ENCODE results near the gene HPCA.

- TF ChIP-seq, protein P1, sequence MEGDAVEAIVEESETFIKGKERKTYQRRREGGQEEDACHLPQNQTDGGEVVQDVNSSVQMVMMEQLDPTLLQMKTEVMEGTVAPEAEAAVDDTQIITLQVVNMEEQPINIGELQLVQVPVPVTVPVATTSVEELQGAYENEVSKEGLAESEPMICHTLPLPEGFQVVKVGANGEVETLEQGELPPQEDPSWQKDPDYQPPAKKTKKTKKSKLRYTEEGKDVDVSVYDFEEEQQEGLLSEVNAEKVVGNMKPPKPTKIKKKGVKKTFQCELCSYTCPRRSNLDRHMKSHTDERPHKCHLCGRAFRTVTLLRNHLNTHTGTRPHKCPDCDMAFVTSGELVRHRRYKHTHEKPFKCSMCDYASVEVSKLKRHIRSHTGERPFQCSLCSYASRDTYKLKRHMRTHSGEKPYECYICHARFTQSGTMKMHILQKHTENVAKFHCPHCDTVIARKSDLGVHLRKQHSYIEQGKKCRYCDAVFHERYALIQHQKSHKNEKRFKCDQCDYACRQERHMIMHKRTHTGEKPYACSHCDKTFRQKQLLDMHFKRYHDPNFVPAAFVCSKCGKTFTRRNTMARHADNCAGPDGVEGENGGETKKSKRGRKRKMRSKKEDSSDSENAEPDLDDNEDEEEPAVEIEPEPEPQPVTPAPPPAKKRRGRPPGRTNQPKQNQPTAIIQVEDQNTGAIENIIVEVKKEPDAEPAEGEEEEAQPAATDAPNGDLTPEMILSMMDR (IDR thresholded peaks at IDR 0.05; ENCODE audit: low read depth, low read length) = no peak
- no peak for TF ChIP-seq EZH2phosphoT487 (IDR thresholded peaks at IDR 0.05; ENCODE audit: low read depth)
Observed at GRCh38 chr1:32858791-32859190, 27.5 kb upstream of the HPCA start.
